GM21737 (cell line): ENCODE results near the gene CRNKL1.

Source experiments
- ATAC-seq: cut with Tn5 transposase; IDR thresholded peaks from one replicate; pipeline ENCODE4 v1.9.1; 2021; ENCODE audit warnings: mild to moderate bottlenecking, moderate library complexity; ENCODE audit not compliant: unreplicated experiment

The CRNKL1 gene

GRCh38 chr20:20063941-20064702 is 11.9 kb upstream of the CRNKL1 start:
- ATAC-seq: no peak

GRCh38 chr20:20060234-20060998 is 8.2 kb upstream of the CRNKL1 start:
- ATAC-seq: no peak

GRCh38 chr20:20051767-20052073 is 546 bp downstream of the CRNKL1 start:
- ATAC-seq: peak; percentile 2

GRCh38 chr20:20039752-20040387 is 12.4 kb downstream of the CRNKL1 start:
- no peak for ATAC-seq

GRCh38 chr20:20038586-20038985 is 13.7 kb downstream of the CRNKL1 start:
- ATAC-seq: no peak

GRCh38 chr20:20037960-20038359 is 14.3 kb downstream of the CRNKL1 start:
- no peak for ATAC-seq

- no peak for ATAC-seq
These were observed 15.5 kb downstream of the CRNKL1 start for GRCh38 chr20:20036756-20037155.

- no peak for ATAC-seq
These were observed 17.8 kb downstream of the CRNKL1 start for GRCh38 chr20:20034486-20034885.

- no peak for ATAC-seq
These were observed 20.5 kb downstream of the CRNKL1 start for GRCh38 chr20:20031790-20032189.

GRCh38 chr20:20027284-20027683 is 25.0 kb downstream of the CRNKL1 start:
- ATAC-seq: no peak

GRCh38 chr20:20024942-20025341 is 27.3 kb downstream of the CRNKL1 start:
- ATAC-seq: no peak

- no peak for ATAC-seq
These were observed 28.9 kb downstream of the CRNKL1 start for GRCh38 chr20:20023395-20023794.

GRCh38 chr20:20022498-20022897 is 29.8 kb downstream of the CRNKL1 start:
- ATAC-seq: peak; percentile 60

- ATAC-seq: no peak
These were observed 30.4 kb downstream of the CRNKL1 start for GRCh38 chr20:20021835-20022234.

- no peak for ATAC-seq
These were observed 31.4 kb downstream of the CRNKL1 start for GRCh38 chr20:20020908-20021307.

GRCh38 chr20:20019123-20019522 is 33.1 kb downstream of the CRNKL1 start:
- no peak for ATAC-seq

- ATAC-seq: no peak
These were observed 33.9 kb downstream of the CRNKL1 start for GRCh38 chr20:20018366-20018765.

- ATAC-seq: no peak
These were observed 34.5 kb downstream of the CRNKL1 start for GRCh38 chr20:20017844-20018185.

GRCh38 chr20:20017001-20017843 is 35.0 kb downstream of the CRNKL1 start, which contains the start of gene NAA20:
Gene NAA20 (plus strand): TSS chr20:20017362. CDS start chr20:20017397, 35 bp downstream.
- ATAC-seq: peak; percentile 98

GRCh38 chr20:20014659-20015058 is 37.6 kb downstream of the CRNKL1 start:
- ATAC-seq: no peak

GRCh38 chr20:20012541-20012940 is 39.7 kb downstream of the CRNKL1 start:
- no peak for ATAC-seq
